NAMALWA (cell line): ENCODE results near the gene ELL.

Experiments
- DNase-seq: peaks from one replicate; pipeline ENCODE4 v3.0.0-alpha.2; 2015; ENCODE audit warnings: low spot score

The ELL gene

GRCh38 chr19:18469069-18469846 is 52.6 kb downstream of the ELL start:
- DNase-seq = peak; percentile 49

- DNase-seq = no peak
Measured at GRCh38 chr19:18468517-18468916, 53.4 kb downstream of the ELL start.

GRCh38 chr19:18467978-18468377 is 53.9 kb downstream of the ELL start:
- DNase-seq = no peak

- no peak for DNase-seq
Measured at GRCh38 chr19:18466354-18466753, 55.5 kb downstream of the ELL start.

DNA sequence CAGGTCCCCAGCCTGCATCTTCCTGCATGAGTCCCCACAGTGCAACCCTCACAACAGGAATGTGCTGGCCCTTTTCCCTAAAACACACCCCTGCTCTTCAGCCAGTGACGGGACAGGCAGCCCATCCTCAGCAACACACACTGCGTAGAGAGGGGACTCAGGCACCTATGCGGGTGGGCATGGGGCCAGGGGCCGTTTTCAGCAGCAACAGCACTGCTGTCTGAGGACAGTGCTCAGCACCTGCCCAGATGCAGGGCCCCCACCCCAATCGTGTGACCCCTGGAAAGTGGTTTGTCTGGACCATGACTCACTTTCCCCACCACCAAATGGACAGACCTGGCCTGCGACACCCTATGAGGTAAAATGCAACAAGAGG is 55.9 kb downstream of the ELL start:
- DNase-seq = no peak

DNA sequence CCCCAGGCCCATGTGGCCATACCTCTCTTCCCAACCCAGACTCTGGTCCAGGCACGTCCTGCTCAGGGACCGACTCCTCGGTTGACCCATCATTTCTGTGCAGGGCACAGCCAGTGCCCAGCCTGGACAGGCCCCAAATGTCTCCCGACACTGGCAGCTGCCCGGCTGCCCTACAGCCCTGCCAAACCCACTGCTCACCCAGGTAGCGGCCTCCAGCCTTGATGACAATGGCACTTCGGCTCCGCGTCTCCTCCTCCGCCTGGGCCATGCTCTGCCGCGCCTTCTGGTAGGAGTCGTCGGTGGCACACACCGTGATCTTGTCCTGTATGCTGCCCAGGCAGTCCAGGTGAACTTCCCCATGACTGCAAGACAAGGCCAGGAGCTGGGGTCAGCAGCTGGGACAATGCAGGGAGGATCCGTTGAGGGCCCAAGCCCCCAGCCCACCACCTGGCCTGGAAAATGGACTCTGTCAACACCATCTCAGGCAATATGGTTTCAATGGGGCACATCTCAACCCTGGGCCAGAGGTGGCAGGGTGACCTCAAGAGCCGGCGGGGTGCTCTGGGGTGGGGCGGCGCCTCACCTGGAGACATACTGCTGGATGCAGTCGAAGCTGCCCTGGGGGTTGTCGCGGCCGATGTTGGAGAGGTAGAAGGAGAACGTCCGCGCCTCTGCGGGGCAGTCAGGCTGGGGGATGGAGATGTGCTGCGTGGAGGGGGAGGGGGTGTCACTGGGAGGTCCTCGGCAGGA is 56.5 kb downstream of the ELL start:
- DNase-seq = no peak

DNA sequence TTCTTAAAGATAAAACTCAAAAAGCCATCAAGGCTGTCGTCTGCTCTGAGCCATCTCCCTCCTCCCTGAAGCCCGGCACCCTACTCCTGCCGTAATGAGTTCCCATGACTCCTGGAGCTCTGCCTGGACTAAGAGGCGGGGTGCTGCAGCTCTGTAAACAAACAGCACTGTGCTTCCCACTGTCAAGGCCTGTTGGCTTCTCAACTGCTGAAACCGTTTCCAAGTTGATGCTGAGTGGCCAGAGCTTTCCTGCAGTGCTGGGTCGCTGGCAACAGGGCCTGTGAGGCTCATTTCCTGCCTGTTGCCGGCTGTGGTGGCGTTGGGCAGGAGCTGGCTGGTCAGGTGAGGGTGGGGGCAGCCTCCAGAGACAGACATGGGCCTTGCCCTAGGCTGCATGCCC is 57.2 kb downstream of the ELL start:
- no peak for DNase-seq

DNA sequence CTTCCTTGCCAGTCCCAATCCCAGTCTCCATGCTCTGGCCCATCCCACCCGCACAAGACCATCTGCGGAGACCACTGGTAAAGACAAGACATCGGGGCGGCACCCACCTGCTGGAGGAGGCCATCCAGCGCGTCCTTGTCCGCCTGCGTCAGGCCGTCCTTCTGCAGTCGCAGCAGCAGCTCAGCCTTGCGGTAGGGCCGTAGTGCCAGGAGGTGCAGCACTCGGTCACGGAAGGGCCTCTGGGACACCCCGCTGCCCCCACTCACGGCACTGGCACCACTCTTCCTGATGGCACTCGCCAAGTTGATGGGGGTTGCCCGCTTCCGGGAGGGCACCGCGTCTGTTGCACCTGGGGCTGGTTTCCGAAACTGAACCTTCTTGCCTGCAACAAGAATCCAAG is 60.4 kb downstream of the ELL start:
- no peak for DNase-seq

DNA sequence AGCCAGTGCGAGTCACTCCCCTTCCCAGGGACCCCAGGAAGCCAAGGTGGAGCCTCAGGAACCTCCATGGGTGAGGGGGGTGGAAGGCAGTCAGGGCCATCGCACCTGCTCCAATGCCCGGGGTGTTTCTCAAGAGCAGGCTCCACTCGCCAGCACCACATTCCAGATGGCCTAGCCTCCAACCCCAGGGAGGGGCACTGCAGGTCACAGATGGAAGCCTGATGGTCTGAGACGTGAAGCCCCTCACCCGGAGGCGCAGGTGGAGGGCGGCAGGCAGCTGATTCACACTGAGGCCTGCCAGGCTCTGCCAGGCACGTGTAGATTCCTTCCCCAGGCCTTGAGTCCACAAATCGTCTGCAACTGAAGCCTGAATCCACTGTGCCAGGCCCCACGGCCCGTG is 61.0 kb downstream of the ELL start:
- no peak for DNase-seq

DNA sequence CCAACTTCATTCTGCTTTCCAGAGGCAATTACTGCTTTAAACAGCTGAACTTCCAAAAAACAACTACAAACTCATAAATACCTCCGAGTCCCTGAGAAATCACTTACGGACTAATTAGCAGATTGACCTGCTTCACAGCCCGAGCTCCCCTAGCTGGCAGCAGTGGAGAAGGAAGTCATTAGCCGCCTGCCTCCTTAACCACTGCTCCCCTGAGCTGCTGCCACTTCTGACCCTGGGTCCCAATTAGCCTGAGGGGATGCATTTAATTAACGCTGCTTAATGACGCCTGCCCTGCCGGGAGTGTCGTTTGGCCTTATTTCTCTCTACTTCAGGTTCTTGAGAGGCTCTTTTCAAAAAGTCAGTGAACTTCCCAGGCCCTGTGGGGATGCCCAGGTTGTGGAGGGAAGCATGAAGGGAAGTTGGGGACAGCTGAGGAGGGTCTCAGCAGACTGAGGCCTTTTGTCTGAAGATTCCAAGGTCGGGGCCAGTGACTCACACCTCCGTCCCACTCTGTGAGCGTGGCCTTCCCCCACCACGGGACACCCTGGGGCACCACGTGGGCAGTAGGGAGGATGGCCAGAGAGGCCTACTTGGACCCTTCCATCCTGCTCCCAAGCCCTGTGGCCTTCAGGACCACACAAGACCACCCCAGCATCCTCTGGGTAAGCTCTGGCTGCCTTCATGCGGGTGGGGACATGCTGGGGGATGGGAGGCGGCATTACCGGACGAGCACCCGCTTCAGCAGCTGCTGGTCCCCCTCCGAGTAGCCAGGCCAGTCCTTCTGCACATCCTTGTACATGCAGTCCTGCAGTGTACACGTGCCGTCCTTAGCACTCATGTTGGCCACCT is 64.2 kb downstream of the ELL start:
- no peak for DNase-seq

GRCh38 chr19:18456974-18457373 is 64.9 kb downstream of the ELL start:
- no peak for DNase-seq

DNA sequence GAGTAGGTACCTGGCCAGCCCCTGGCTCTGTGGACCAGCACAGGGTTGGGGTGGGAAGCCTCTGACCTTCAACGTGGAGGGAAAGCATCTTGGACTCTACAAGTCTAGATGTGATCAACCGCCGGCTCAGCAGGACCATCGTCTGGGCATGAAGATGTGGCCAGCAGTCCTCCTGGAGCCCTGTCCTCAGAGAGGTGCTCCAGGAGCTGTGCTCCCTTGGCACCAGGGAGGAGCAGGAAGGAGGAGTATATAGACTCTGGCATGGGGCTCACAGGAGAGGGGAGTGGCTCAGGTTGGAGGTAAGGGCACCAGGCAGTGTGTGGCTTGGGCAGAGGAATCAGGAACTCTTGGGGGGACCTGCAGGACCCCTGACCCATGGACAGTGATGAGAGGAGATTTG is 65.6 kb downstream of the ELL start:
- DNase-seq = no peak

DNA sequence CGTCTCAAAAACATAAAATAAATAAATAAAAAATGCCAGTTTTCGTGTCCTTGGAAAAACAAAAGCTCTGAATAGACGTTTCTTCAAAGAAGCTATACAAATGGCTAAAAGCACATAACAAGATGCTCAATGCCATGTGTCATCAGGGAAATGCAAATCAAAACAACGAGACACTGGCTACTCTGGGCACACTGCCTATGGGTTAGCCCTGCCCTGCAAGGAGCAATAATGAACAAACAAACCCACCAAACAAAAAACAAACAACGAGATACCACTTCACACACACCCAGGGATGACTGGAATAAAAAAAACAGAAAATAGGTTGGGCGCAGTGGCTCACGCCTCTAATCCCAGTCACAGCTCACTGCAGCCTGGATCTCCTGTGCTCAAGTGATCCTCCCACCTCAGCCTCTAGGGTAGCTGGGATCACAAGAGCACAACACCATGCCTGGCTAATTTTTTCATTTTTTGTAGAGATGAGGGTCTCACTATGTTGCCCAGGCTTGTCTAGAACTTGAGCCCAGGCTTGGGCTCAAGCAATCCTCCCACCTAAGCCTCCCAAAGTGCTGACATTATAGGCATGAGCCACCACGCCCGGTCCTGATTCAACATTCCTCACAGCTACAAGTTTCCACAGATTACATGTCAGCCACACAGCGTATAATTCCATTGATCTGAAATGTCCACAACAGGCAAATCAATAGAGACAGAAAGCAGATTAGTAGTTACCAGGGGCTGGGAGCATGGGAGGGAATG is 68.4 kb downstream of the ELL start:
- DNase-seq = no peak

DNA sequence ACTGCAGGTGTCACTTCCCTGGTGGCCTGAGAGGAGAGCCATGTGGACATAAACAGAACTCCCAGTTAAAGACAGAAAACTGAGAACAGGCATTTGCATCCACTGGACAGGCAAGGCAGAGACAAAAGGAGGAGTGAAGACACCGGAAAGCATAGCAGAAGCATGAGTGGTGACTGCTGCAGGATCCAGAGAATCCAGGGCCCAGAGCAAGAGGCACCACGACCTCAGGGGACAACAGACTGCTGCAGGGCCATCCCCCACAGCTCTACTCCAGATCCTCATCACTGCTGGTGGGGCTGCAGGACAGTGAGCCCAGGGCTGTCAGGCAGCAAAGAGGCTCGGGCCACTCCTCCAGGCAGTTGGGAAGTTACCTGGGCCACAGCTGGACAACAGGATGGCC is 69.5 kb downstream of the ELL start:
- no peak for DNase-seq

DNA sequence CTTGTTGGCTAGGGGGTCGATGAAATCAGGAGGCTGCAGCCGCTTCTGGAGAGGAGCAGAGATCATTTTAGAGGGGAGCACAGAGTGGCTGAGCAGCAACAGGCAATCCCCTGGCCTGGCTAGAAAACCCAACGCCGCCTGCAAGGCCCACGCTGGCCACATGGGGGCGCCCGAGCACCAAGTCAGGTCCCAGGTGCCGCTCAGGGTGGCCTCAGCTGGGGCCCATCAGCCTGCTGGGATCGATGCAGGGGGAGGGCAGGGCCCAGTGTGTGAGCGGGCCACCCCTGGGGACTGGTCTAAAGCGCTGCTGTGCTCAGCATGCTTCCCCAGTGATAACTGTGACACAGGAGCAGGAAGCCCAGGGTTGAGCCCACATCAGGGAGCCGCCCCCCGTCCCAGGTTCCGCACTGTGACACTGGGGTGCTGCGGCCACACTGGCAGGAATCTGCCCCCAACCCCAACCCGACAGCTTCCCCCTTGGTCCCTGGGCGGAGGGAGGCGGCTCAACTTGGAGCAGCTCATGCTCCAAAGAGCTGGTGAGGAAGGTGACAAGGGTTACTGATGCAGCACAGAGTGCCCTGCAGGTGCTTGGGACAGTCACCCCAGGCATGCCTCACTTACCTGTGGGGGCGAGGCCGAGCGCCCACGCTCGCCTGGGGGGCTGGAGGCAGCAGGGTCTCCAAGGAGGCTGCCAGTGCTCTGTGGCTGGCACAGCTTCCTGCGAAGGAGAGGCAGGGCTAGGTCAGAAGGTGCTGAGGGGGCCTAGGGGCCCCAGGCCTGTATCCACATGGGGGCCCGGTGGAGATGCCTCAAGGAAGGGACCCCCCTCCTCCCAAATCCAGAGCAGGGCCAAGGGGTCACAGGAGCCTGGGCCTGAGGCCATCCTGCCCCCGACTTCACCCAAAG is 70.7 kb downstream of the ELL start:
- DNase-seq = peak; percentile 87

DNA sequence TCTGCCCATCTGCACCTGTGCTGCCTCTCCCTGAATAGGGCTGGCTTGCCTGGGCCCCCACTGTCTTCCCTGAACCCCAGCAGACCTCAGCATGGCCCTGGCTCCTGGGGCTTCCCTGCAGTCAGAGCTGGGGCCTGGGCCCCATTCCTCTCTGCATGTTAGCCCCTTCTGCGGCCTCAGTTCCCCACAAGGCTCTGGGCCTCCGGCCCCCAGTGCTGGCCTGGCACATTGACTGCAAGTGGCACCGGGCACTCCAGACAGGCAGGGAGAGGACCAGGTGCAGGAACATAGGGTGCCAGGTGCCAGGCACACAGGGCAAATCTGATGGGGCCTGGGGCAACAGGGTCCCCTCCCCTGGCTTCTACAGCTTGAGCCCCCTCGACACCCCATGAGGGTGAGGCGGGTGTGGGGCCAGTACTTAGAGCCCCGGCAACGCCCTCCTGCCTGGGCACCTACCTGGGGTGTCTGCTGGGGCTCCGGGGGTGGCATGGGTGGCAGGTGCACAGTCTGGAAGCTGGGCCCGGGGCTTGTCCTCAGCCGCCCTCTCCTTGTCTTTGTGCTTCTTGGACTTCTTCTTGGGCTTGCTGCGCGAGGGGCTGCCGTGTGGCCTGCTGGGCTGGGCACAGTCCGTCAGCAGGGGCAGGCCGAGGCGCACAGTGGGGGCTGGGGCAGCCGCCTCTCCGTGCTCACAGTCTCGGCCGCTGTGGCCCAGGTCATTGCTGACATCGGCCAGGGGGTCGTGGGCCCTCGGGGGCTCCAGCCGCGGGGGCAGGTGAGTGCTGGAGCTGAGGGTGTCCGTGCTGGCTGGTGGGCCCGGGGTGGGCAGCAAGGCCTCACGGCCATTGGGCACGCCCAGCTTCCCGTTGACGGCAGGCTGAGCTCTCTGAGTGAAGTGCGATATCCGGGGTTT is 71.6 kb downstream of the ELL start:
- DNase-seq = no peak

GRCh38 chr19:18449552-18449951 is 72.3 kb downstream of the ELL start:
- no peak for DNase-seq

GRCh38 chr19:18446811-18447359 is 75.0 kb downstream of the ELL start:
- DNase-seq = no peak

GRCh38 chr19:18446145-18446810 is 75.6 kb downstream of the ELL start:
- no peak for DNase-seq
